Heart left ventricle (tissue), 13 donors: ENCODE data around the gene PDCD2L.

Experiments used
- CTCF ChIP-seq, 12 donors: fragments of 200-600 bp; sonication (generic) in 4 of 12; IDR thresholded peaks; one replicate each; pipeline versions ENCODE4 v1.5.0 to v1.8.0; 2018 to 2022; ENCODE audit warnings: antibody characterized with exemption in 12 of 12, mild to moderate bottlenecking in 5 of 12
- POLR2A ChIP-seq, 2 donors: fragments of 450-650 bp; IDR thresholded peaks; one replicate each; pipeline ENCODE4 v1.6.1; 2017; ENCODE audit warnings: antibody characterized with exemption in 2 of 2, mild to moderate bottlenecking in 2 of 2, moderate library complexity in 2 of 2
- donor health status: ischemic (EF 13 %, LVEDD 7.1; RV severe dilation, severe dysfunction).
- donor health status: DM: no; HTN: yes; CAD: no.
- donor health status: DM: no; HTN: no; CAD: no.
- donor health status: ischemic (EF 25% LVEDD 6.9; RV normal size, moderate dysfunction).
- donor health status: ischemic (EF 25% LVEDD 5.7; RV mildly dilated, moderate dysfunction).
- donor health status: ischemic (EF 35%, LVEDD 5.7; RV mildly dilated, moderate dysfunction).
- donor health status: nonischemic (EF 11% LVEDD 7.7; RV severe dilation, severe dysfunction).
- donor health status: DM: yes; HTN: yes; CAD: no.
- donor health status: PGD.
- donor health status: ischemic (EF 29% LVEDD 5.4; RV normal size, mild dysfunction).
- donor health status: nonischemic (EF 23%, LVEDD 6.1; RV moderate dilation, normal function).

- TF ChIP-seq POLR2A (IDR thresholded peaks at IDR 0.05) (no peak), CTCF (IDR thresholded peaks at IDR 0.05) (no peak)
These were observed 27.6 kb downstream of the PDCD2L start for GRCh38 chr19:34431681-34432402.
